ENCODE results near the gene RPS6KA5. TPM values are rescaled to one million over a fixed set of nuclear protein-coding genes. Genes with fewer than 3 reads are reported as not detected.
"Not testable (repeated sequence)": the region's sequence is repeated elsewhere in the genome, so short reads cannot be mapped to it uniquely, and the experiment has no call there.

RPS6KA5 gene
- total RNA-seq, 1 donor from 2014 or later = 12.8 TPM

- Mint-ChIP-seq H3K4me3 (no peak overlapping the region), H3K9me3 (peaks cover 38% of the 10 kb centered on the region), H3K27me3 (ENCODE audit: low read depth) (no peaks in the 10 kb centered on the region), H3K27ac (no peak overlapping the region), H3K36me3 (peaks cover 51% of the 10 kb centered on the region), H3K4me1 (peaks cover 5% of the 10 kb centered on the region)
- TF ChIP-seq CTCF (IDR thresholded peaks at IDR 0.05; ENCODE audit: unreplicated experiment) = no peak
- DNase-seq (ENCODE audit: low spot score in 2 of 2, unreplicated experiment in 2 of 2) = no peak
These were observed 118.7 kb downstream of the RPS6KA5 start for GRCh38 chr14:90941706-90942105.

- Mint-ChIP-seq H3K36me3 (peaks cover 51% of the 10 kb centered on the region), H3K9me3 (peaks cover 39% of the 10 kb centered on the region), H3K4me1 (no peaks in the 10 kb centered on the region), H3K27ac (no peak overlapping the region), H3K27me3 (ENCODE audit: low read depth) (no peaks in the 10 kb centered on the region), H3K4me3 (no peak overlapping the region)
- no peak for TF ChIP-seq CTCF (IDR thresholded peaks at IDR 0.05; ENCODE audit: unreplicated experiment)
- DNase-seq (ENCODE audit: low spot score in 2 of 2, unreplicated experiment in 2 of 2) = no peak
These were observed 120.0 kb downstream of the RPS6KA5 start for GRCh38 chr14:90940318-90940962.

DNA sequence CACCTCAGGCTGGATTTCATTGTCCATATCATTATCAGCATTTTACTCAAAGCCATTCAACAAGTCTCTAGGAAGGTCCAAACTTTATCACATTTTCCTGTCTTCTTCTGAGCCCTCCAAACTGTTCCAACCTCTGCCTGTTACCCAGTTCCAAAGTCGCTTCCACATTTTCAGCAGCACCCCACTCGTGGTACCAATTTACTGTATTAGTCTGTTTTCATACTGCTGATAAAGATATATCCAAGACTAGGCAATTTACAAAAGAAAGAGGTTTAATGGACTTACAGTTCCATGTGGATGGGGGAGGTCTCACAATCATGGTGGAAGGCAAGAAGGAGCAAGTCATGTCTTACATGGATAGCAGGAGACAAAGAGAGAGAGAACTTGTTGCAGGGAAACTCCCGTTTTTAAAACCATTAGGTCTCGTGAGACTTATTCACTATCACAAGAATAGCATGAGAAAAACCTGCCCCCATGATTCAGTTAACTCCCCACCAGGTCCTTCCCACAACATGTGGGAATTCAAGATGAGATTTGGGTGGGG lies 121.1 kb downstream of the RPS6KA5 start:
- not testable (repeated sequence) for H3K27ac Mint-ChIP-seq; H3K27me3 Mint-ChIP-seq (ENCODE audit: low read depth); H3K4me1 Mint-ChIP-seq; H3K4me3 Mint-ChIP-seq; DNase-seq (ENCODE audit: low spot score in 2 of 2, unreplicated experiment in 2 of 2)
- Mint-ChIP-seq H3K9me3 (peaks cover 39% of the 10 kb centered on the region), H3K36me3 (peaks cover 51% of the 10 kb centered on the region)

DNA sequence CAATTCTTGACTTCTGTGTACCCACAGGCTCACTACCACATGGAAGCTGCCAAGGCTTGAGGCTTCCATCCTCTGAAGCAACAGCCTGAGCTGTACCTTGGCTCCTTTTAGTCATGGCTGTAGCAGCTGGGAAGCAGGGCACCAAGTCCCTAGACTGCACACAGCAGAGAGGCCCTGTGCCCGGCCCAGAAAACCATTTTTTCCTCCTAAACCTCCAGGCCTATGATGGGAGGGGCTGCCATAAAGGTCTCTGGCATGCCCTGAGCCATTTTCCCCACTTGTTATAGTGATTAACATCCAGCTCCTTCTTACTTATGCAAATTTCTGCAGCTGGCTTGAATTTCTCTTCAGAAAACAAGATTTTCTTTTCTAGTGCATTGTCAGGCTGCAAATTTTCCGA lies 121.8 kb downstream of the RPS6KA5 start:
- DNase-seq (ENCODE audit: low spot score in 2 of 2, unreplicated experiment in 2 of 2) = no peak
- Mint-ChIP-seq H3K9me3 (peaks cover 39% of the 10 kb centered on the region), H3K4me1 (no peaks in the 10 kb centered on the region), H3K36me3 (peaks cover 51% of the 10 kb centered on the region), H3K27ac (no peak overlapping the region), H3K27me3 (ENCODE audit: low read depth) (no peaks in the 10 kb centered on the region), H3K4me3 (no peak overlapping the region)
- no peak for TF ChIP-seq CTCF (IDR thresholded peaks at IDR 0.05; ENCODE audit: unreplicated experiment)

DNA sequence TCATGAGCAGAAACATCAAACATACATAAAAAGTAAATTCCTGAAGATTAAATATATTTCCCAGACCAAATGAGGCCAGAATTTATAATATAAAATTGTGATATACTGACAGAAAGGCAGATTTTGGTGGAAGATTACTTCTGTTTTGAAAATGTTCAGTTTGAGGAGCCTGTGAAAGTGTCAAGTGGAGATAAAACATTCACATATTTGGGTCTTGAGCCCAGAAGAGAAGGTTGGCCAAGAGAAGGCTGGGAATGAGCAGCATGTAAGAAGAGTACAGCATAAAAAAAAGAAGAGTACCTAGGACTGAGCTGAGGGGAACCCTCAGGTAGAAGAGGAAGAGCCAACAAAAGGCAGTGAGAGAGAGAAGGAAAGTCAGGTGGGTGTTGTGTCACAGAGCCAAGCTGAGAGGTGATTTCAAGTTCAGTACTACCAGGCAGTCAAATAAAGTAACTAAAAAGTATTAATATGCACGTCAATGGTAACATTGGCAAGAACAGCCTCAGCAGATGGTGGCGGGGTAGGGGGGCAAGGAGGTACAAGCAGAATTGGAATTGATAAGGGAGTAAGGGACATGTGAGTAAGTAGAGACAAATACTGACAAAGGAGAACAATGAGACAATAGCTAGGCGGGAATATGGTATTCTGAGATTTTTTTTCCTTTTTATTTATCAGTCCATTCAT lies 123.5 kb downstream of the RPS6KA5 start:
- no peak for TF ChIP-seq CTCF (IDR thresholded peaks at IDR 0.05; ENCODE audit: unreplicated experiment)
- peaks cover 46% of the 10 kb centered on the region for H3K36me3 Mint-ChIP-seq
- H3K9me3 Mint-ChIP-seq = peaks cover 39% of the 10 kb centered on the region
- no peaks in the 10 kb centered on the region for H3K27me3 Mint-ChIP-seq (ENCODE audit: low read depth)
- no peak overlapping the region for H3K4me3 Mint-ChIP-seq
- no peak overlapping the region for H3K27ac Mint-ChIP-seq
- no peaks in the 10 kb centered on the region for H3K4me1 Mint-ChIP-seq
- no peak for DNase-seq (ENCODE audit: low spot score in 2 of 2, unreplicated experiment in 2 of 2)

- H3K27me3 Mint-ChIP-seq (ENCODE audit: low read depth) = no peaks in the 10 kb centered on the region
- peak overlapping the region; percentile 15 for H3K27ac Mint-ChIP-seq
- H3K36me3 Mint-ChIP-seq = no peaks in the 10 kb centered on the region
- H3K9me3 Mint-ChIP-seq = no peaks in the 10 kb centered on the region
- TF ChIP-seq CTCF (IDR thresholded peaks at IDR 0.05; ENCODE audit: unreplicated experiment) = no peak
- peaks cover 3% of the 10 kb centered on the region for H3K4me1 Mint-ChIP-seq
- H3K4me3 Mint-ChIP-seq = no peak overlapping the region
- DNase-seq (ENCODE audit: low spot score in 2 of 2, unreplicated experiment in 2 of 2) = no peak
These were observed 135.7 kb downstream of the RPS6KA5 start for GRCh38 chr14:90924621-90925340.
